DOHH2 (cell line): ENCODE data around the gene CACNA1A.

Experiments
- H3F3A ChIP-seq: fragments of 200-600 bp; sonication (generic), shearing (Covaris generic); 2 replicates; pipeline ENCODE4 v1.6.0; 2016; ENCODE audit warnings: antibody characterized with exemption, mild to moderate bottlenecking; ENCODE audit not compliant: control insufficient read depth, insufficient read depth
- H3K27ac ChIP-seq: fragments of 200-600 bp; sonication (generic); 2 replicates; pipeline ENCODE4 v1.5.1; 2014; ENCODE audit warnings: low read depth, mild to moderate bottlenecking, low read length, moderate library complexity
- H3K27me3 ChIP-seq: fragments of 200-600 bp; sonication (generic); 2 replicates; pipeline ENCODE4 v1.6.1; 2014; ENCODE audit warnings: mild to moderate bottlenecking, low read length, mixed read lengths; ENCODE audit not compliant: control insufficient read depth
- H3K36me3 ChIP-seq: fragments of 200-600 bp; sonication (generic); 2 replicates; pipeline ENCODE4 v1.6.1; 2014; ENCODE audit warnings: mild to moderate bottlenecking, low read length, moderate library complexity, mixed read lengths; ENCODE audit not compliant: control insufficient read depth
- H3K4me1 ChIP-seq: fragments of 200-600 bp; sonication (generic); 2 replicates; pipeline ENCODE4 v1.6.1; 2014; ENCODE audit warnings: mild to moderate bottlenecking, low read length, mixed read lengths; ENCODE audit not compliant: control insufficient read depth
- H3K4me2 ChIP-seq: fragments of 200-600 bp; sonication (generic); 2 replicates; pipeline ENCODE4 v1.6.0; 2014; ENCODE audit warnings: mild to moderate bottlenecking, low read length, moderate library complexity
- H3K4me3 ChIP-seq: fragments of 200-600 bp; sonication (generic); 2 replicates; pipeline ENCODE4 v1.5.1; 2014; ENCODE audit warnings: mild to moderate bottlenecking, low read length, mixed read lengths
- H3K79me2 ChIP-seq: fragments of 200-600 bp; sonication (generic); 2 replicates; pipeline ENCODE4 v1.6.1; 2014; ENCODE audit warnings: mild to moderate bottlenecking, low read length, mixed read lengths; ENCODE audit not compliant: control insufficient read depth
- H3K9me2 ChIP-seq: fragments of 200-600 bp; sonication (generic); replicated peaks from 2 replicates; pipeline ENCODE4 v1.6.1; 2014; ENCODE audit warnings: mild to moderate bottlenecking, low read length, mixed read lengths; ENCODE audit not compliant: control insufficient read depth
- H3K9me3 ChIP-seq: fragments of 200-600 bp; sonication (generic); 2 replicates; pipeline ENCODE4 v1.6.1; 2014; ENCODE audit warnings: antibody characterized with exemption, low read length, mixed read lengths; ENCODE audit not compliant: control insufficient read depth, insufficient read depth
- H4K20me1 ChIP-seq: fragments of 200-600 bp; sonication (generic); 2 replicates; pipeline ENCODE4 v1.6.0; 2014; ENCODE audit warnings: low read depth, mild to moderate bottlenecking, antibody characterized with exemption, low read length, moderate library complexity; ENCODE audit not compliant: control insufficient read depth, insufficient read depth
- EZH2phosphoT487 ChIP-seq: fragments of 200-600 bp; sonication (generic); IDR thresholded peaks from 2 replicates; pipeline ENCODE4 v1.6.1; 2017; ENCODE audit warnings: borderline replicate concordance, mild to moderate bottlenecking, antibody characterized with exemption, low read length, moderate library complexity, mixed read lengths
- TF ChIP-seq, protein P1 (sequence below): fragments of 200-600 bp; sonication (generic); IDR thresholded peaks from one replicate; pipeline ENCODE4 v1.5.1; 2014; ENCODE audit warnings: antibody characterized with exemption, mild to moderate bottlenecking, low read depth, low read length; ENCODE audit not compliant: poor library complexity, severe bottlenecking

The CACNA1A gene

DNA sequence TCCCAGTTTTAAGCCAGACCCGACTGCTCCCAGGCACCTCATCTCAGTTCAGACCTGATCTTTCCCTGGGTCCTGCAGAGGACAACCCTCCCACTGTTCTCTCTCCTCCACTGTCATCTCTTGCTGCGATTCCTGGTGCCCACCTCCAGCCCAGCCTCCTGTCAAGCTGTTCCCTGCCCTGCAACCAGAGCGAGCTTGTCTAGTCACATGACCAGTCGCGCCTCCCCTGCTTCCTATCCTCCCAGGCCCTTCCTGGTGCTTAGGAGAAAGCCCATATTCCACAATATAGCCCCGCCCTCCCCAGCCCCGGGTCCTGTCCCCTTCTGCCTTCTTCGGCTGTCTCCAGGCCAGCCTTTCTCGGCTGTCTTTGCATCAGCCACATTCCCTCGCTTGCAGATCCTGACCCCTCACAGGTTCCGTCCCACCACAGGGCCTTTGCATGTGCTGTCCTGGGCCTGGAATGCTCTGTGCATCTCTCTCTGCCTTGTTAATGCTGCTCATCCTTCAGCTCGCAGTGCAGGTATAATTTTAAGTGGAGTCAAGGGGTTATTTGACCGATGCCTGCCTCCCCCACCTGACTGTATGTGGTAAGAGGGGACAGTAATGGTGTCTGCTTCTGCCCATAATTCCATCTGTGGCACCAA is 267.3 kb downstream of the CACNA1A start:
- no peaks in the 10 kb centered on the region for H3K79me2 ChIP-seq
- H3K27me3 ChIP-seq = no peaks in the 10 kb centered on the region
- no peaks in the 10 kb centered on the region for H4K20me1 ChIP-seq
- H3K4me2 ChIP-seq = no peak overlapping the region
- no peaks in the 10 kb centered on the region for H3F3A ChIP-seq
- TF ChIP-seq EZH2phosphoT487 = no peak
- TF ChIP-seq, protein P1, sequence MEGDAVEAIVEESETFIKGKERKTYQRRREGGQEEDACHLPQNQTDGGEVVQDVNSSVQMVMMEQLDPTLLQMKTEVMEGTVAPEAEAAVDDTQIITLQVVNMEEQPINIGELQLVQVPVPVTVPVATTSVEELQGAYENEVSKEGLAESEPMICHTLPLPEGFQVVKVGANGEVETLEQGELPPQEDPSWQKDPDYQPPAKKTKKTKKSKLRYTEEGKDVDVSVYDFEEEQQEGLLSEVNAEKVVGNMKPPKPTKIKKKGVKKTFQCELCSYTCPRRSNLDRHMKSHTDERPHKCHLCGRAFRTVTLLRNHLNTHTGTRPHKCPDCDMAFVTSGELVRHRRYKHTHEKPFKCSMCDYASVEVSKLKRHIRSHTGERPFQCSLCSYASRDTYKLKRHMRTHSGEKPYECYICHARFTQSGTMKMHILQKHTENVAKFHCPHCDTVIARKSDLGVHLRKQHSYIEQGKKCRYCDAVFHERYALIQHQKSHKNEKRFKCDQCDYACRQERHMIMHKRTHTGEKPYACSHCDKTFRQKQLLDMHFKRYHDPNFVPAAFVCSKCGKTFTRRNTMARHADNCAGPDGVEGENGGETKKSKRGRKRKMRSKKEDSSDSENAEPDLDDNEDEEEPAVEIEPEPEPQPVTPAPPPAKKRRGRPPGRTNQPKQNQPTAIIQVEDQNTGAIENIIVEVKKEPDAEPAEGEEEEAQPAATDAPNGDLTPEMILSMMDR = no peak
- H3K9me3 ChIP-seq = no peaks in the 10 kb centered on the region
- no peaks in the 10 kb centered on the region for H3K9me2 ChIP-seq
- H3K27ac ChIP-seq = no peak overlapping the region
- H3K4me3 ChIP-seq = no peak overlapping the region
- peaks cover 16% of the 10 kb centered on the region for H3K4me1 ChIP-seq
- no peaks in the 10 kb centered on the region for H3K36me3 ChIP-seq

- Histone ChIP-seq H3K4me2 (peak overlapping the region; percentile 51), H3K27me3 (peaks cover under 1% of the 10 kb centered on the region; the same call in 1 of the 2 replicates), H3K27ac (no peak overlapping the region), H3K4me3 (peak overlapping the region; percentile 40), H3K9me2 (no peaks in the 10 kb centered on the region), H3K79me2 (no peaks in the 10 kb centered on the region), H3K36me3 (no peaks in the 10 kb centered on the region), H4K20me1 (no peaks in the 10 kb centered on the region), H3K9me3 (no peaks in the 10 kb centered on the region), H3F3A (no peaks in the 10 kb centered on the region), H3K4me1 (peaks cover 19% of the 10 kb centered on the region)
- no peak for TF ChIP-seq EZH2phosphoT487
- TF ChIP-seq, protein P1 = peak; percentile 99
These were observed 271.8 kb downstream of the CACNA1A start for GRCh38 chr19:13234518-13234917.

GRCh38 chr19:13231663-13232062 is 274.6 kb downstream of the CACNA1A start:
- H3K36me3 ChIP-seq = no peaks in the 10 kb centered on the region
- H3K4me3 ChIP-seq = no peak overlapping the region
- no peaks in the 10 kb centered on the region for H3K79me2 ChIP-seq
- H3K27ac ChIP-seq = no peak overlapping the region
- no peaks in the 10 kb centered on the region for H3K9me3 ChIP-seq
- no peaks in the 10 kb centered on the region for H3K9me2 ChIP-seq
- H3K4me2 ChIP-seq = no peak overlapping the region
- H3K27me3 ChIP-seq = peaks cover 10% of the 10 kb centered on the region
- no peaks in the 10 kb centered on the region for H4K20me1 ChIP-seq
- TF ChIP-seq EZH2phosphoT487 = no peak
- TF ChIP-seq, protein P1 = no peak
- H3F3A ChIP-seq = no peaks in the 10 kb centered on the region
- peaks cover 19% of the 10 kb centered on the region for H3K4me1 ChIP-seq
